HUDEP-2 (cell line): ENCODE results near the gene WDR7.
"Not testable (repeated sequence)": the region's sequence is repeated elsewhere in the genome, so short reads cannot be mapped to it uniquely, and the experiment has no call there.

Experiments used
- DNase-seq, 76 experiments: peaks; one replicate each; lab custom pipeline; 2025; ENCODE audit not compliant: unreplicated experiment in 76 of 76; lab: John Stamatoyannopoulos, UW

The WDR7 gene

DNA sequence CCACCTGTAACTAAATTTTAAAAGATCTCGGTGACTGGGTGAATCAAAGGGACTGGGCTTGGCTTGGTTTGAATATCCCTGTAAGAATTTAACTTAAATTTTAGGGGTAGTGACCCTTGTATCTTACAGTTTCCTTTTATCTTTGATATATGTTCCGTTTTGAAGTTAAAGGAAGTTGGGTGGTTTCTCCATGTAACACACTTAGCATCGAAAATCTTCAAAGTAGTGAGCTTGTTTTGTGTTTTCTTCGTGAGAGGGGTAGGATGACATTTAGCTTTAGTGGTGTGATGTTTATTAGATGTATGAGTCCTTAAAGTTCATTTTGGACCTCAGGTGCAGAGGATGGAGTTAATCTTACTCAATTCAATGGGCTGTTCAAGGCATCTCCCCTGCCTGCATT, 1.6 kb downstream of the WDR7 start:
- DNase-seq: no peak

DNA sequence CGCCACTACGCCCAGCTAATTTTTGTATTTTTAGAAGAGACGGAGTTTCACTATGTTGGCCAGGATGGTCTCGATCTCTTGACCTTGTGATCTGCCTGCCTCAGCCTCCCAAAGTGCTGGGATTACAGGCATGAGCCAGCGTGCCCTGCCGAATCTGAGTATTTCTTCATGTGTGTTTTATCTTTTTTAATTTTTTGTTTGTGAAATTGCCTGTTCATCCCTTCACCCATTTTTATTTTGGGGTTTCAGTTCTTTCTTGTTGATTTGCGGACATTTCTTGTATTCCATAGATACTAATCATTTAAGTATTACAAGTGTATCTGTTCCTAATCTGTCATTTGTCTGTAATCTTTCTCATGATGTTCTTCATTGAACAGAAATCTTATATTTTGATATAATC, 3.1 kb downstream of the WDR7 start:
- not testable (repeated sequence) for DNase-seq

DNA sequence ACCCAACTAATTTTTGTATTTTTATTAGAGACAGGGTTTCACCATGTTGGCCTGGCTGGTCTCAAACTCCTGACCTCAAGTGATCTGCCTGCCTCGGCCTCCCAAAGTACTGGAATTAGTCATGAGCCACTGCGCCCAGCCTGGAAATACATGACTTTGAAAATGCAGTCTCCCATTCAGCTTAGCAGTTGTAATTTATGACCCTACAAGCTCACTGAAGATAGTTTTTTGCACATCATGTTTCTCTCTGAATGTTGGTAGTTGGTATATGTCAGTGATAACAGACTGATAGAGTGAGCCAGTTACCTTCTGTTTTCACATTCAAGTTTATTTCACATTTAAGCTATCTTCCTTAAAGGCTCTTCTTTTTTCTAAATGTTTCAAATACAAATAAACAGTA, 7.1 kb downstream of the WDR7 start:
- no peak for DNase-seq

- no peak for DNase-seq
These were observed 8.0 kb downstream of the WDR7 start for GRCh38 chr18:56659111-56659510.

DNA sequence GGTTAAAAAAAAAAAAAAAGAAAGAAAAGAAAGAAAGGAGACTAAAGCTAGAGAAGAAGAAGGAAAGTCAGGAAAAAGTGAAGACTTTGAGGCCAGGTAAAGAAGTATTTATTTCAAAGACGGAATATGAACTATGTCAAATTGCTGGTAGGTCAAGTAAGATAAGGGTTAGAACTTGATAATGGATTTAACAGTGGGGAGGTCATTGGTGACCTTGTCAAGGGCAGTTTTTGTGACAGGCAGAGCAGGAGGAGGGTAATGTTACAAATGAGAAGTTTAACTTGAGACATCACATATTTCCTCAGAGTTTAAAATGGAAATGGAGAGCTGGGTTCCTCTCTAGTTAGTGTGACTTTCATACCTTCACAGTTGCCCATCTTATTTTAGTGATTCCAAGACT, 9.5 kb downstream of the WDR7 start:
- no peak for DNase-seq

DNA sequence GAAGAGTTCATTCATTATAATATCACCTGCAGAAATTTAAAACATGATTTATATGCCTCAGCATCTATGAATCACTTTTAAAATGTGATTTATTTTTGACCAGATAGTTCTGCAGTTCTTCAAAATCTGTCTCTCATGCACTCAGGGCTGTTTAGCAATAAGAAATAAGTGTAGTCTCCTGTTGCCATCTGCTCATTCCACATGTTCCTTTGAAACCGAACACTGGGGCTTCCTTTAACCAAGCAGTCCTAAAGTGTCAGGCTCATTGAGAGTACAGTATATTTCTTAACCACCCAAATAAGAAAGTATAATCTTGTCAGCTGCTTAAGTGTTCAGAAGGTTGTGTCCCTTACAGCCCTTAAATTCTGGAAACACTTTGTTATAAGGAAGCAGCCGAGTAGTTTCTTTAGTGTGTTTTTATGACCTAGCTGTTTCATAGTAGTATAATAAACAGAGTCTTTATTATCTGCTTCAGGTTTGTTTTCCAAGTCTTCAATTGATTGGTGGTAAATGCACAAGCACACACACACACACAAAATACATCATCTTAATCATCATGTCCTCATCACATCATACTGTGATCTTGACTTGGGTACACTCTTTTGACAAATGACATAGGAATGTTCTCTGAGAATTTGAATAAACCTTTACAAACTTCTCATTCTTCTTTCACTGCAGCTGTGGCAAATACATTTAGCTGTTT, 10.4 kb downstream of the WDR7 start:
- DNase-seq: no peak

DNA sequence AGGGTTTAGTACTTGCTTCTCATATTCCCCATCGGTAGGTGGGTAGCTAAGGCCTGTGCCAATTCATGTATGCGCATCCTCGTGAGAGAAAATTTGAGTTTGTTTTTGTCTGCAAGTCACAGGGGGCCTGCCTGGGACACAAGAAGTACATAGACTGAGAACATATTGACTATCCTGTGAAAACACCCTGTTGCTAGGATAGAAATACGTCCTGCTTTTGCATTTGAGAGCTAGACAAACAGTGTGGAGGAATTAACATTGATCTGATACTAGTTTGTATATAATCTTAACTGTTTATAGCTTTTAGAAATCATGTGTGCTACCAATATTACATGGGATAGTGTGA, 10.9 kb downstream of the WDR7 start:
- no peak for DNase-seq

- no peak for DNase-seq
These were observed 11.3 kb downstream of the WDR7 start for GRCh38 chr18:56662502-56662901.

- DNase-seq: peak in 11 of 76 experiments; percentile 2 to 50 (median 28)
These were observed 11.7 kb downstream of the WDR7 start for GRCh38 chr18:56662902-56663301.

DNA sequence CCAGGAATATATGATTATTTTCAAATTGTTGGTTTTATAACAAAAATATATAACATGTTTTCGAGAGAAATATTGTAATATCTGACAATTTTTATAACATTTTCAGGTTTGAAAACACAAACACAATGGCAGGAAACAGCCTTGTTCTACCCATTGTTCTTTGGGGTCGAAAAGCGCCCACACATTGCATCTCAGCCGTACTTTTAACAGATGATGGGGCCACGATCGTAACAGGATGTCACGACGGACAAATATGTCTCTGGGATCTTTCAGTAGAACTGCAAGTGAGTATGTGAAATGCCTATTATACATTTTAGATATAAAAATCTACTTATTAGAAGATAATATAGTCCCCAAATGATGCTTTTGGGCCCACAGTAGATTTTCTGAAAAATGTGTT, 21.2 kb downstream of the WDR7 start:
- DNase-seq: no peak

DNA sequence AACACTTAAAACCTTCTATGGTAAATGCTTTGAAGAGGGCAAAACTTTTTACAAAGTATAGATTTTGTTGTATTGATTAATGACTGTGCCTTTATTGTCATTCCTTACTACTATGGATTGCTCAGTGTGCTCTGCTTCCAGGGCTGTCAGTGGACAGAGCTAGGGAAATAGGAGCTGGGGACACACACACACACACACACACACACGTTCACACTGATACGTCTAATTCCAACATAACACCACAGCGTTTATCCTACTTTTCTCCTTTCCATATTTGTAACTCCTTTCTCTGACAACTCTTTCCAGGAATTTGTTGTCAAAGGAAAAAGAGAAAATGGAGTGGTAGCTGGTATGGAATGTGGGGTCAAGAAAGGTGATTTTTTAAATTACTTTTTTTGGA, 21.8 kb downstream of the WDR7 start:
- no peak for DNase-seq

GRCh38 chr18:56676639-56677038, 25.5 kb downstream of the WDR7 start:
- no peak for DNase-seq

DNA sequence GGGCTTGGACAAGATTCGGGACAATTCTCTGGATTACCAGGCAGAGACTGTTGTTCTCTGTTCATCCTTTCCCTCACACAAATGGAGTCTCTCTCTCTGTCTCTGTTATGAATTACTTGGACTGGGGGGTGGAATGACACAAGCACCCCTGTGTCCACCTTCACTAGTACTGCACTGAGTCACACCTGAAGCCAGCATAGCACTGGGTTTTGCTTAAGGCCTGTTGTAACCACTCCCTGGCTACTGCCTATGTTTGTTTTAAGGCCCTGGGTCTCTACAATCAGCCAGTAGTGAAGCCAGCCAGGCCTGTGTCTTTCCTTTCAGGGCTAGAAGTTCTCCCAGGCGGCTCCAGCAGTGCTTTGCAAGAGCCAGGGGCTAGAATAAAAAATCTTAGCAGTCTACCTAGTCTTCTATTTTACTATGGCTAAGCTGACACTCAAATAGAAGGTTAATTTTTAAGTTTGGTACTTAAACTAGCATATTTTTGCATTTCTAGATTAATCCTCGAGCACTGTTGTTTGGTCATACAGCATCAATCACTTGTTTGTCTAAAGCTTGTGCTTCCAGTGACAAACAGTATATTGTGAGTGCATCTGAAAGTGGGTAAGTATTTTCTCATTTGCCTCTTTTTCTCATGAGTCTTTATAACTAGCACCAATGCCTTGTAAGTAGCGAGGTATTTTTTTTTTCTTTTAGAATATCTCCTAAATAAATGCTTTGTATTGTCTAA, 27.8 kb downstream of the WDR7 start:
- no peak for DNase-seq

GRCh38 chr18:56684277-56684676, 33.1 kb downstream of the WDR7 start:
- DNase-seq: no peak

GRCh38 chr18:56691530-56691929, 40.4 kb downstream of the WDR7 start:
- no peak for DNase-seq

GRCh38 chr18:56696966-56697365, 45.8 kb downstream of the WDR7 start:
- DNase-seq: no peak

- peak in 29 of 76 experiments; percentile 1 to 62 (median 29) for DNase-seq
These were observed 51.8 kb downstream of the WDR7 start for GRCh38 chr18:56702946-56703345.

GRCh38 chr18:56709463-56709862, 58.3 kb downstream of the WDR7 start:
- peak in 41 of 76 experiments; percentile 0 to 79 (median 38) for DNase-seq

DNA sequence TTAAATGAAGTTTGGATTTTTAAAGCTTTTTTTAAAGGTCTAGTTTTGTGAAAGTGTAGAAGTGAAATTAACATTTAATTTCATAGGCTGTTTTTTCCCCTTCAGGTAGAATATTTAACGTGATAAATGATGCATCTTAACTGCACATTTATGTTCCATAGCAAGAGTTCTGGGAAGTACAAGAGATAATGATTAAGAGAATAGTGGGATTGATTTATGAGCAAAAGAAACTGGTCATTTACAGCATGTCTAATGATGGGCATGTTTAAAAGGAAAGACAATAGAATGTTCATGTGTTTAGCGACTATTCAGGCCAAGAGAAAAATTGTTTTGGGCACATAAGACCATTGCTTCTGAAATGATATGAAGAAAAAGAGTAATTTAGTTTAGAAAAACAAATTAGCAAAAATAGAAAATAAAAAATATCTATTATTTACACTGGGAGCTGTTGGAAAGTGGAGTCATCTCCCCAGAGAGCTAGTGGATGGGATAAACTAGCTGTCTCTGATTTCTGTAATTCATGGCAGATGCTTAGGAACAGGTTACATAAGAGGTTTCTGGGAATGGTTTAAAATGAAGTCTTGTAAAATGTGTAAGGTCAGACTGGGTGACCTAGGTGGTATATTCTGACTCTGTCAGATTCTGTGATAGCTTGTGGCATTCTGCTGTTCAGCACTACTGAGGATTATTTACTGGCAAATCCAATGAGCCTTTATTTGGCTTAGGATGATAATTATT, 60.7 kb downstream of the WDR7 start:
- no peak for DNase-seq

GRCh38 chr18:56712761-56713160, 61.6 kb downstream of the WDR7 start:
- no peak for DNase-seq

DNA sequence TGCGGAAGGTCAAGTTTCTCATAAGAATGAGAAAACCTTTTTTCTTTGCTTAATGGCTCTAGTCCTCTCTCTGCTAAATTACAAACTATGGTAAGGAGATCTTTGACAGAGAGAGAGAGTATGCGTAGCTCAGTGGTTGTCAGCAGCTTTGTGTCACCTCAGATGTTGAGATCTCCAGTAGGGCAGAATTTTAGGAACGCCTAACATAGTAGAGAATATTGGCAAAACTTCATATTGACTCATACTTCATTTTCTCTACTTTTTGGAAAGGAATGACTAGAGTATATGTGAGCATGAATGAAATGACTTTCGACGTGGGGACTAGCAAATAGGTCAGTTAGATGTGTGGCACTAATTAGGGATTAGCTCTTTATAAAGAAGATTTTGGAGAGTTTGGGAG, 64.0 kb downstream of the WDR7 start:
- DNase-seq: no peak

DNA sequence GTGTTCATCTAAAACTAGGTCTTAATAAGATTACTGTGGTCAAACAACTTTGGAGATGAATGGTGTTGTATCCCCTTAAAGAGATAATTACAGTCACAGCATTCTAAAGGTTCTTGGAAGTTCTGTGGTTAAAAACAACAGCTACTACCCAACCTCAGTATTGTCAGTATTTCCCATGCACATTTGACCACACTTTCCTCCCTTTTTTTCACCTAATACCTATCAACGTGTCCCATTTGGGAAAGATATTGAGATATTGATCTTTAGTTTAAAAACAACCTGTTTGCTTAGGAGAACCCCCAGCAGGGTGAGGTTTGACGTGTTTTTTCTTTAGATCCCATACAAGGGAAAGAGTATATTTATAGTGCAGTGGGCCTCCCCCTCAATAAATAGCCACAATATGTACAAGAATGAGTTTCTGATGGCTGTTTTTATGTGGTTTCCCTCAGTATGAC, 65.6 kb downstream of the WDR7 start:
- no peak for DNase-seq
